AG08396 (cell line): Measurements from ENCODE around the gene OR10A7.
A peak's percentile ranks its signal among the peaks of the same experiment; 100 is the strongest.
"Not testable (repeated sequence)": the region's sequence is repeated elsewhere in the genome, so short reads cannot be mapped to it uniquely, and the experiment has no call there.

Experiments used
- DNase-seq: peaks from one replicate; pipeline ENCODE4 v3.0.0; 2012; ENCODE audit warnings: low spot score, mixed read lengths

The OR10A7 gene

DNA sequence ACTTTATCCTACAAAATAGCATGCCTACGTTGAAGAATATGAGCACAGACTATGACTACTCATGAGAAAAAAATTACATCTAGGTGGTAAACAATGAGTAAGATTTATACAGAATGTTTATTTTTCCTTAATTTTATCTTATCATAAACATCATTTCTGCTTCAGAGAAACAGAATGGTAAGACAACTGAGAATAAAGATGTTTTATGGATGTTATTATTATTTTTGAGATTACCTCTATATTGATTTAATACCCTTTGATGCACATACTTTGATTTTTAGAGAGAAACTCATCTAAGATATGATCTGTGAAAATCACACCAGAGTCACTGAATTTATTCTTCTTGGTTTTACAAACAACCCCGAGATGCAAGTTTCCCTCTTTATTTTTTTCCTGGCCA is at the start of gene OR10A7:
OR10A7 (plus strand) TSS at position 301 of the 400 bp plus-strand sequence; CDS start at position 301, 0 bp downstream.
- no peak for DNase-seq

DNA sequence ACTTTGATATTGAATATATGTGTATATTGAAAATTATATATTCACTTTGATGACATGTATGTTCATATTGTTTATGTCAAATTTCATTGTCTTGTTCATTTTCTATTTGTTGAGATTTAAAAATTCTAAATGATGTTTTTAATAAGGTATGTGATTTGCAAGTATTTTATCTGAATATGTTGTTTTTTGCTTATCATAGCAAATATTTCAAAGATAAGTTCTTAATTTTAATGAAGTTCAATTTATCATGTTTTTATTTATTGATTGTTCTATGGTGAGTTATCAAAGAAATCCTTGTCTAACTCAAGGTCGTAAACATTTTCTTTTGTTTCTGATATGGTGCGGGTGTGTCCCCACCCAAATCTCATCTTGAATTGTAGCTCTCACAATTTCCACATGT is 49.4 kb upstream of the OR10A7 start:
- no peak for DNase-seq

GRCh38 chr12:55171846-55172245 is 49.0 kb upstream of the OR10A7 start:
- DNase-seq, result not testable (repeated sequence)

- DNase-seq, result no peak
These were observed 48.1 kb upstream of the OR10A7 start for GRCh38 chr12:55172686-55173085.

- DNase-seq, result no peak
These were observed 47.4 kb upstream of the OR10A7 start for GRCh38 chr12:55173456-55173855.

DNA sequence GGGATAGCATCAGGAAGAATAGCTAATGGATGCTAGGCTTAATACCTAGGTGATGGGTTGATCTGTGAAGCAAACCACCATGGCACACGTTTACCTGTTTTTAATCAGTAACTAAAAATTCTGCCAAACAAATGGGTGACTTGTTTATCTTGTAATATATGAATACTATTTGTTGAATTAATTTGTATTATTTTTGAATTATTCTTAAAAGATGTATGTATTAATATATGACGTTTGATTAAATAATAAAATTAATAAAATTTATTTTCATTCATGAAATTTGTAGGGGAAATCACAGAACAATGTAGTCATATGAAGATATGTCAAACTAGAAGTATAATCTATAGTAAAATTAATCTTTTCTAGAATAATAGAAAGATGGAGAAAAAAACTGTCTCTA is 32.3 kb upstream of the OR10A7 start:
- DNase-seq, result no peak

GRCh38 chr12:55188974-55189556 is 31.8 kb upstream of the OR10A7 start:
- DNase-seq, result peak; percentile 30

DNA sequence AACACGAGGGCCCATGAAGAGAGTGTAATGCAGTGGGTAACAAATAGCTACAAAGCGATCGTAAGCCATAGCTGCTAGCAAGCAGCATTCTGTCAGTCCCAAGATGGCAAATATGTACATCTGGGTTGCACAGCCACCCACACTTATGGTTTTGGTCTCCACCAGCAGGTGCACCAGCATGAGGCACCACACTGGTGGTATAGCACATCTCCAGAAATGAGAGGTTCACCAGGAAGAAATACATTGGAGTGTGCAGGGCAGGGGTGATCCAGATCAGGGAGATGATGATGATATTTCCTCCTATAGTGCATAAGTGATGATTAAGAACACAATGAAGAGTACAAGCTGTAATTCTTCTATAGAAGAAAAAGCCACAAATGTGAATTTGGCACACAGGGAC is 26.4 kb upstream of the OR10A7 start:
- no peak for DNase-seq

DNA sequence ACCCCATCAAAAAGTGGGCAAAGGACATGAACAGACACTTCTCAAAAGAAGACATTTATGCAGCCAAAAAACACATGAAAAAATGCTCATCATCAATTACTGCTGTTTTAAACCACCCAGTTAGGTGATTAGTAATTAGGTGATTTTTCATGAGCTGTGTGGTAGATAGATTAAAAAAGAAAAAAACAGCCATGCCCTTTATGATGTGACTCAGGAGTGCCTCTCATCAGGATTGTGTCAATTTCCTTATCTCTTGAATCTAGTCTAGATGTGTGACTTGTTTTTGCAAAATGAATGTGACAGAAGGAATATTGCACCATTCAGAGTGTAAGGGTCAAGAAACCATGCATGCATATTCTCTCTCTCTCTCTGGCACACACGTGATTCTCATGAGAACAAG is 5.7 kb downstream of the OR10A7 start:
- no peak for DNase-seq

DNA sequence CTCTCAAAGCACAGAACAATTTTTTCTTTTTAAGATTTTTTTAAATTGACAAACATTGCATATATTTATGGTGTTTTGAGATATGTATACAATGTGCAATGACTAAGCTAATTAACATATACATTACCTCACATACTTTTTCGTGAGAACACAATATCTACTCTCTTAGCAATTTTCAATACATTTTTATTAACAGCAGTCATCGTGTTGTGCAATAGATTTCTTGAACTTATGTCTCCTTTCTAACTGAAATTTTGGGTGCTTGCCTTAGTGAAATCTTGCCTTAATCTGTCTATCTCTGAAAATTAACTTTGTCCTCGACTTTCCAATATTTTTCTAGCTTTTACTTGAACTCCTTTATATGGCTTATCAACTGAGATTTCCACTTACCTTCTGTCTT is 6.8 kb downstream of the OR10A7 start:
- DNase-seq, result no peak

- no peak for DNase-seq
These were observed 23.5 kb downstream of the OR10A7 start, which contains the start of gene OR6C74 for GRCh38 chr12:55244309-55244708. Gene OR6C74, plus strand, starts transcription at chr12:55244609. Its CDS starts 2,679 bp downstream, at chr12:55247288.

DNA sequence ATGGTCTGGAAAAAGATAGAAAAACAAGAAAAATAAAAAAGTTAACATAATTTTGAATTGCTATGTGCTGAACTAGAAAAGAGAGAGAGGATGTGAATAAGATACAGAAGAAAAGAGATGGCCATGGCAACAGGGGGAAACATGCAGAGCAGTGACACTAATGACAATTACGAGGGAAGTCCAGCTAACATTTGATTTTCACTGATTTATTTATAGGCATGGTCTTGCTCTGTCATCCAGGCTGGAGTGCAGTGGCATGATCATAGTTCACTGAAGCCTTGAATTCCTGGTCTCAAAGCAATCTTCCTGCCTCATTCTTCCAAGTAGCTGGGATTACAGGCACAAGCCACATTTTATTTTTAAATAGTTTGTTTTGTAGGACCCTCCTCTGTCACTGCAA is 25.3 kb downstream of the OR10A7 start:
- no peak for DNase-seq

DNA sequence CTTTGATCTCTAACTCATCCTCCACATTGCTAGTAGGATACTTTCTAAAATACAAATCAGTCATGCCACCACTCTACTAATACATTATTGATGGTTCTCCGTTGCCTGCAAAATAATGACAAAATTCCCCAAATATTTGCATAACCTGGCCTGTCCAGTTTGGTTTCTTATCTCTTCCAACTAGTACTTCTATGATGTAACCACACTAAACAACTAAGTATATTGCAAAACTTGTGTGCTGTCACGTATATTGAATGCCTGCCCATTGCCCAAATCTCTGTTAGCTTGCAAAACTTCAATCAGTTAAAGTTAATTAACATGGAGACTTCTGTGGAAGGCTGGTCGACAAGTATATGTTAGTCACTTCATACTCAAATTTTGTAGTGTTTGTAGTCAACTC is 30.1 kb downstream of the OR10A7 start:
- no peak for DNase-seq

- DNase-seq, result no peak
These were observed 32.5 kb downstream of the OR10A7 start for GRCh38 chr12:55253281-55253680.

DNA sequence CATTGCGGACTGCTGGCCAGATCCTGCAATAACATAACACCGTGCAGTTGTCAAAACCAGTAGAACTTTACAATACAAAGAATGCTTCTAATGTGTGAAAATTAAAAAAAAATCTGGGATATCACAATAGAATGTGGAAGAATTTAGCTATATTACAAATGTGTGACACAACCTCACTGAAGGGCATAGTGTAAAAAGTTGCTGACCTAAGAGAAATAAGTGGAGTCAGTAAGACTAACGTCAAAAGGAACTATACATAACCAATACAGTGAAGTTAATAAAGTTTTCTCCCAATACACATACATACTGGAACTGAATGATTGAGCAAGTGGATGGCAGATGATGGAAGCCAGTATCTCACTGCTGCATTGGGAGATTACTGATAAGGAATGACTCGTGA is 36.0 kb downstream of the OR10A7 start:
- DNase-seq, result no peak

DNA sequence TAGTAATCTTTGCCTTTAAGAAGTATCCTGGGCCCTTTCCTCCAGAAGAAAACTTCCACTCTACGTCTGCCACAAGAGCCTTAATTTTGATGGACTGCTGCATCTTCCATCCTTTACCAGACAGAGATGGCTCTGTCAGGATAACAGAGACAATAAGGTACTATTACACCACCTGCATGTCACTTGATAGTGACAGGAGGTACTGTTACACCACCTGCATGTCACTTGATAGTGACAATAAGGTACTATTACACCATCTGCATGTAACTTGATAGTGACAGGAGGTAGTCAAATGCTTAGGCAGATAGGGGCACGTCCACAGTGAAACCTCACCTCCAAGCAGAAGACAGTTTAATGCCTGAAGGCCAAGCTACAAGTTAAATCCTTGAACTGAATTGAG is 37.5 kb downstream of the OR10A7 start:
- DNase-seq, result no peak
